AG04450 (cell line): Measurements from ENCODE around the gene HIVEP3. TPM values are rescaled to one million over a fixed set of nuclear protein-coding genes. Genes with fewer than 3 reads are reported as not detected.

Experiments used
- CTCF ChIA-PET: fragments of 300-600, 350-600 bp; formaldehyde crosslinking; extraction: SDS; loops from one replicate; lab custom pipeline; 2022; ENCODE audit warnings: antibody characterized with exemption, inconsistent platforms; lab: Charles Lee
- POLR2A ChIA-PET: fragments of 350-600 bp; formaldehyde crosslinking; extraction: SDS; loops from one replicate; lab custom pipeline; 2021; ENCODE audit warnings: antibody characterized with exemption, inconsistent platforms; lab: Yijun Ruan, JAX
- DNase-seq: peaks from one replicate; pipeline ENCODE4 v3.0.0-alpha.2; 2011; ENCODE audit warnings: low read depth, low spot score
- H3K27ac ChIP-seq: one replicate; pipeline ENCODE4 v1.5.1; 2012; ENCODE audit warnings: low read depth, low read length, control low read depth
- H3K27me3 ChIP-seq: one replicate; pipeline ENCODE4 v1.6.0; 2012; ENCODE audit warnings: low read length; ENCODE audit not compliant: control insufficient read depth, insufficient read depth
- H3K4me3 ChIP-seq: 2 replicates; pipeline ENCODE4 v1.5.1; 2011; ENCODE audit warnings: mild to moderate bottlenecking, low read depth, low read length, control low read depth
- H3K9me3 ChIP-seq: 2 replicates; pipeline ENCODE4 v1.5.1; 2012; ENCODE audit warnings: low read length; ENCODE audit not compliant: control insufficient read depth, insufficient read depth
- polyA plus RNA-seq: library from polyadenylated mRNA; depleted of rRNA; stranded (reverse); fragments of >200 nt; gene quantifications from 2 replicates; pipeline ENCODE4 v1.2.3, GENCODE V29; 2011
- TF ChIP-seq, protein P1 (sequence below): IDR thresholded peaks from 2 replicates; pipeline ENCODE4 v1.5.1; 2011; ENCODE audit warnings: low read depth, low read length, control low read depth, inconsistent platforms

Gene HIVEP3
- polyA plus RNA-seq, 1 experiment = 4.8 TPM

DNA sequence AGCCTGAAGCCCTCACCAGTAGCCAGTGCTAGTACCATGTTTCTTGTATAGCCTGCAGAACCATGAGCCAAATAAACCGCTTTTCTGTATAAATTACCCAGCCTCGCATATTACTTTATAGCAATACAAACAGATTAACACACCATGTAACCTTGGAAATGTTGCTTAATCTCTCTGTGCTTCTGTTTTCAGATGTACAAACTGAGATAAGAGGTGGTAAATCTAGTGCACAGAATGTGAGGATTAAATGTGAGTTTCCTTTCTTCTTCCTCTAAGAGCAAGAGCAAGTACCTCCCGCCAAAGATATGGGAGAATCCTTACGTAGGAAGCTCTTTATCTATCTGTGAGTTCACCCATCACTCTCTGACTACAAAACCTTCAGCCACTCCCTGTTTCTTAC is 128.4 kb downstream of the HIVEP3 start:
- no peak overlapping the region for H3K4me3 ChIP-seq
- TF ChIP-seq, protein P1, sequence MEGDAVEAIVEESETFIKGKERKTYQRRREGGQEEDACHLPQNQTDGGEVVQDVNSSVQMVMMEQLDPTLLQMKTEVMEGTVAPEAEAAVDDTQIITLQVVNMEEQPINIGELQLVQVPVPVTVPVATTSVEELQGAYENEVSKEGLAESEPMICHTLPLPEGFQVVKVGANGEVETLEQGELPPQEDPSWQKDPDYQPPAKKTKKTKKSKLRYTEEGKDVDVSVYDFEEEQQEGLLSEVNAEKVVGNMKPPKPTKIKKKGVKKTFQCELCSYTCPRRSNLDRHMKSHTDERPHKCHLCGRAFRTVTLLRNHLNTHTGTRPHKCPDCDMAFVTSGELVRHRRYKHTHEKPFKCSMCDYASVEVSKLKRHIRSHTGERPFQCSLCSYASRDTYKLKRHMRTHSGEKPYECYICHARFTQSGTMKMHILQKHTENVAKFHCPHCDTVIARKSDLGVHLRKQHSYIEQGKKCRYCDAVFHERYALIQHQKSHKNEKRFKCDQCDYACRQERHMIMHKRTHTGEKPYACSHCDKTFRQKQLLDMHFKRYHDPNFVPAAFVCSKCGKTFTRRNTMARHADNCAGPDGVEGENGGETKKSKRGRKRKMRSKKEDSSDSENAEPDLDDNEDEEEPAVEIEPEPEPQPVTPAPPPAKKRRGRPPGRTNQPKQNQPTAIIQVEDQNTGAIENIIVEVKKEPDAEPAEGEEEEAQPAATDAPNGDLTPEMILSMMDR = no peak
- no peak overlapping the region for H3K27ac ChIP-seq
- H3K27me3 ChIP-seq = no peaks in the 10 kb centered on the region
- no peak for DNase-seq
- ChIA-PET CTCF (no interaction called here), POLR2A (no interaction called here)
- no peaks in the 10 kb centered on the region for H3K9me3 ChIP-seq

DNA sequence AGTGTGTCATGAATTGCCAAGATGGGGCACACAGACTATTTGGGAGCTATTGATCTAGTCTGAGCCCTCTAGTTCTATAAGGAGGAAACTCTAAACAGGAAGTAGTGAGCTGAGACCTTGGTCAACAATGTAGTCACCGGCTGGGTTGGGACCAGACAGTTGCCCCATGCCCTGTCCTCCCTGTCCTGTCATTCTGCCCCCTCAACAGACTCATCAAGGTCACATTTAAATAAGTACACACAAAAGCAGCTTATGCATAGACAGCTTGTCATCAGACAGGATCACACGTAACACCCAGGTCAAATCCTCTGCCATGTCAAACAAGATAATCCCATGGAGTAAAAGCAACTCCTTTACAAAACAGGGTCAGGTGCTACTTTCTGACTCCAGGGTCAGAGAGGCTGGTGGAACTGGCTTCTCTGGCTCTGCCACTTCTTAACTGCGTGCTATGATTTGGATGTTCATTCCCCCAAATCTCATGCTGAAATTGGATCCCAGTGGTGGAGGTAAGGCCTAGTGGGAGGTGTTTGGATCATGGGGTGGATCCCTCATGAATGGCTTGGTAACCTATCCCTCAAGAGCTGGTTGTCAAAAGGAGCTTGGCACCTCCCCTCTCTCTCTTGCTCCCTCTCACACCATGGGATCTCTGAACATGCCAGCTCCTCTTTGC is 128.9 kb downstream of the HIVEP3 start:
- POLR2A ChIA-PET = interaction anchor here (0.6 kb wide), 1 partner anchor 117 kb away, joined by 3 read pairs; no protein-coding TSS in a partner anchor
- TF ChIP-seq, protein P1 = no peak

DNA sequence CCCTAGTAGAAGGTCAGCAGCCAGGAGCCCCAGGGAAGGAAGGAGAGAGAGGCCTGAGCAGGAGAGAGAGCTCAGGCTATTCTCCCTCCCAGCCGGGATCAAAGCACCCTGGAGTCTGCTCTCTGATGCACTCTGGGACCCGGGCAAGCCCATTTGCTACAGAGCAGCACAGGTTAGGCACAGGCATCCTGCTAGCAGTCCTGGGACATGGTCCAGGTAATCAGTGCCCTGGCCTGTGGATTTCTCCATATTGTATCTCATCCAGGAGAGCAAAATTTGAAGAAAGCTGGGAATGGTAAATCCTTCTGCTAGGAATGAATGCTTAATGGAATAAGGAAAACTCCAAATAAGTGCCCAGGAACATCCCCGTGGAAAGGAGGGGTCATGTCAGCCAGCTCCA is 130.3 kb downstream of the HIVEP3 start:
- Histone ChIP-seq H3K27me3 (no peaks in the 10 kb centered on the region), H3K9me3 (no peaks in the 10 kb centered on the region), H3K4me3 (no peak overlapping the region), H3K27ac (no peak overlapping the region)
- TF ChIP-seq, protein P1 = no peak
- DNase-seq = no peak
- CTCF ChIA-PET = no interaction called here
- POLR2A ChIA-PET = no interaction called here

More for the DNA sequence above, 128.9 kb downstream of the HIVEP3 start:
- no peak for DNase-seq
- Histone ChIP-seq H3K4me3 (no peak overlapping the region), H3K27me3 (no peaks in the 10 kb centered on the region), H3K9me3 (no peaks in the 10 kb centered on the region), H3K27ac (no peak overlapping the region)
- CTCF ChIA-PET = interaction anchor here (0.9 to 1.0 kb wide), 2 partner anchors 22 to 384 kb away, joined by 3 read pairs; no protein-coding TSS in a partner anchor

DNA sequence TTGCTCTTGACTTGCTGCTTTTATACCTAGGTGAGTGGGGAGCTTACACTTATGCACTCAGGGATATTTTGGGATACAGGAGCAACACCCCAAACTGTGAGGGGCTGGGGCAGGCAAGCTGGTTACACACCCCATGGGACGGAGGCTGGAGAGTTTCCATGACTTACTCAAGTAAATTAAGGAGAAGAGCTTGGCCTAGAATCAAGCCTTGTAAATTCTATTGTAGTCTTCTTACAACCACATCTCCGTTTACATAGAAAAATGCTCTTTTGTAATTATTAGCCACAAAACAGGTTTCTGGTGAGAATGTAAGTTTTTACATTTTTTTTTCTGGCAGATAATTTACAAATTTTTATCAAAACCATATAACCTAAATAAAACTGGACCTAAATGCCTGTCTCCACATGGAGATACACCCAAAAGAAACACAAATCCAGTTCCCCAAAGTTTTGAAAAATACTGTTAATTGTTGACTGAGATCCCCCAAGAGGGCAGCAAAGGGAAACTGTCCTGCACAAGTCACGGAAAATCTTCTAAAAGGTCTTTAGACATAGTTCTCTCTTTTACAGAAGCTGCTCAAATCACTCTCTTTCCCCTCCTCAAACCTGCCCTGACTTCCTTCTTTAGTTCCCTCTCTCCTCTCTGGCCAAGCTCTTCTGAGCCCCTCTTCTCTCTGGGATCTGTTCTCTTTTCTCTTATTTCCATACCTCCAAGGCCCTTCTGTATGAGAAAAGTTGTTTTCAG is 134.0 kb downstream of the HIVEP3 start:
- CTCF ChIA-PET = interaction anchor here (0.9 to 1.4 kb wide), 2 partner anchors 7 to 251 kb away, joined by 3 to 10 read pairs; no protein-coding TSS in a partner anchor
- TF ChIP-seq, protein P1 = no peak
- Histone ChIP-seq H3K27me3 (no peaks in the 10 kb centered on the region), H3K27ac (no peak overlapping the region), H3K4me3 (no peak overlapping the region), H3K9me3 (no peaks in the 10 kb centered on the region)
- DNase-seq = no peak
- POLR2A ChIA-PET = no interaction called here

DNA sequence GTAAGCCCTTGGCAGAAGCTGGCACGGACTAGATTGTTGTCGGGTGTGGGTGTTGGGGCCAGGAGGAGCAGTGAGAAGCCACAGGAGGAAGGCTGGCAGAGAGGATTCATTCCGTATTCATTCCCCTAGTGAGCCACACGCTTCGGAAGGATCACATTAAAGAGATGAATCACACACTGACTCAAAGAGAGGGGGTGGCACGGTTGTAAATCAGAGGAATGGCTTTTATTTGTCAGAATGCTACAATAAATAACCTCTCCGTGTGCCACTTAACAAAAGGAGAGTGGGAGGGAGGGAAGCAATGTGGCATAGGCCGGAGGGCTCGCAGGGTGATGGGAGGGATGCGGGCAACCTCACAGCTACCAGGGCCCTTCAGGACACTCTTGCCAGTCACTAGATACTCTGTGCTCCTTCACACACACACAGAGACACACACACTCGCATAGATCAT is 135.5 kb downstream of the HIVEP3 start:
- H3K4me3 ChIP-seq = no peak overlapping the region
- H3K27me3 ChIP-seq = no peaks in the 10 kb centered on the region
- peak overlapping the region; percentile 77 for H3K27ac ChIP-seq
- POLR2A ChIA-PET = no interaction called here
- TF ChIP-seq, protein P1 = no peak
- H3K9me3 ChIP-seq = no peaks in the 10 kb centered on the region
- CTCF ChIA-PET = interaction anchor here (1.4 kb wide), 1 partner anchor 9 kb away, joined by 3 read pairs; no protein-coding TSS in a partner anchor
- DNase-seq = peak; percentile 51
